ENCODE data around the gene RNASET2. TPM values are rescaled to one million over a fixed set of nuclear protein-coding genes. Genes with fewer than 3 reads are reported as not detected.

Gene RNASET2
- total and polyA plus RNA-seq, 4 donors: 55.2 to 92.1 (median 77.8) TPM

GRCh38 chr6:166911248-166911677, 45.1 kb downstream of the RNASET2 start:
- no peak for ATAC-seq (ENCODE audit: insufficient read depth, low FRiP score)
- no peak for TF ChIP-seq CTCF (IDR thresholded peaks at IDR 0.05; ENCODE audit: control extremely low read depth, extremely low read depth)
- H3K4me1 ChIP-seq (ENCODE audit: control insufficient read depth in 5 of 5, insufficient read depth in 5 of 5, low read length in 5 of 5): peaks cover 0 to 3% (median 0%) of the 10 kb centered on the region in 5 donors
- no peaks in the 10 kb centered on the region for H3K27me3 ChIP-seq (ENCODE audit: control insufficient read depth in 3 of 3, insufficient read depth in 3 of 3, low read length in 2 of 3)
- H3K4me3 ChIP-seq: no peak overlapping the region
- no peaks in the 10 kb centered on the region for H3K36me3 ChIP-seq (ENCODE audit: control insufficient read depth in 4 of 4, insufficient read depth in 4 of 4, low read length in 4 of 4)
- H3K27ac ChIP-seq (ENCODE audit: low read depth in 1 of 2, low read length in 1 of 2): no peak overlapping the region
- H3K9me3 ChIP-seq (ENCODE audit: control insufficient read depth in 4 of 4, insufficient read depth in 3 of 4, low read length in 3 of 4): peaks cover 0 to 2% (median 0%) of the 10 kb centered on the region in 4 donors
- H3K9ac ChIP-seq (ENCODE audit: insufficient read depth in 1 of 2, low read length in 2 of 2): no peak overlapping the region
- 78 to 88% methylated on average over 5 of the region's 5 CpGs for WGBS, 2 donors
- DNase-seq: no peak

- peaks cover 0 to under 1% (median 0%) of the 10 kb centered on the region in 5 donors for H3K4me1 ChIP-seq (ENCODE audit: control insufficient read depth in 5 of 5, insufficient read depth in 5 of 5, low read length in 5 of 5)
- WGBS, 2 donors: 94% methylated on average over 7 of the region's 7 CpGs
- H3K4me3 ChIP-seq: no peak overlapping the region
- DNase-seq (no peak), ATAC-seq (ENCODE audit: insufficient read depth, low FRiP score) (no peak)
- no peak overlapping the region for H3K27ac ChIP-seq (ENCODE audit: low read depth in 1 of 2, low read length in 1 of 2)
- H3K36me3 ChIP-seq (ENCODE audit: control insufficient read depth in 4 of 4, insufficient read depth in 4 of 4, low read length in 4 of 4): no peaks in the 10 kb centered on the region
- no peaks in the 10 kb centered on the region for H3K27me3 ChIP-seq (ENCODE audit: control insufficient read depth in 3 of 3, insufficient read depth in 3 of 3, low read length in 2 of 3)
- peaks cover 0 to 2% (median 0%) of the 10 kb centered on the region in 4 donors for H3K9me3 ChIP-seq (ENCODE audit: control insufficient read depth in 4 of 4, insufficient read depth in 3 of 4, low read length in 3 of 4)
- H3K9ac ChIP-seq (ENCODE audit: insufficient read depth in 1 of 2, low read length in 2 of 2): no peak overlapping the region
- TF ChIP-seq CTCF (IDR thresholded peaks at IDR 0.05; ENCODE audit: control extremely low read depth, extremely low read depth): no peak
Observed at GRCh38 chr6:166910601-166911000, 45.7 kb downstream of the RNASET2 start.

DNA sequence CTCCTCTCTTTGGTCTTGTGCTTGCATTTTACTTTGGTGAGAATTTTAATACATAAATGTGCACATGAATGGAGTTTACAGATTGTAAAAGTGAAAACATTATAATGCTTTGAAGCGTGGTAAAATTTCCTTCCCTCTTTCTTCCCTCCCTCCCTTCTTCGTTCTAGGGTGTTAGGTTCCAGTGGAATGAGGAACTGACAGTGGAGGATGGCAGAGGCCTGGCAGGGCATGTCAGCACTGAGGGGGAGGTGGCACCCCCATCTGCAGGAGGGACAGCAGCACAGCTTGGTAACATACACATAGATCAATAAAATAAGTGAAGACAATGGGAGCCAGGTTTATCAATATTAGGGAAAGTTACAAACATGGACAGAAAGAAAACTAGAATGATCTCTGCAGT, 47.5 kb downstream of the RNASET2 start:
- 29 to 54% methylated on average over 2 of the region's 2 CpGs for WGBS, 2 donors
- Histone ChIP-seq H3K36me3 (ENCODE audit: control insufficient read depth in 4 of 4, insufficient read depth in 4 of 4, low read length in 4 of 4) (no peaks in the 10 kb centered on the region), H3K4me3 (no peak overlapping the region), H3K9me3 (ENCODE audit: control insufficient read depth in 4 of 4, insufficient read depth in 3 of 4, low read length in 3 of 4) (peaks cover 0 to 2% (median 0%) of the 10 kb centered on the region in 4 donors), H3K9ac (ENCODE audit: insufficient read depth in 1 of 2, low read length in 2 of 2) (no peak overlapping the region), H3K27ac (ENCODE audit: low read depth in 1 of 2, low read length in 1 of 2) (no peak overlapping the region), H3K27me3 (ENCODE audit: control insufficient read depth in 3 of 3, insufficient read depth in 3 of 3, low read length in 2 of 3) (no peaks in the 10 kb centered on the region), H3K4me1 (ENCODE audit: control insufficient read depth in 5 of 5, insufficient read depth in 5 of 5, low read length in 5 of 5) (peaks cover 0 to 5% (median 0%) of the 10 kb centered on the region in 5 donors)
- no peak for ATAC-seq (ENCODE audit: insufficient read depth, low FRiP score)
- no peak for TF ChIP-seq CTCF (IDR thresholded peaks at IDR 0.05; ENCODE audit: control extremely low read depth, extremely low read depth)
- DNase-seq: no peak
